ENCODE data around the gene NSG1.

Gene NSG1

DNA sequence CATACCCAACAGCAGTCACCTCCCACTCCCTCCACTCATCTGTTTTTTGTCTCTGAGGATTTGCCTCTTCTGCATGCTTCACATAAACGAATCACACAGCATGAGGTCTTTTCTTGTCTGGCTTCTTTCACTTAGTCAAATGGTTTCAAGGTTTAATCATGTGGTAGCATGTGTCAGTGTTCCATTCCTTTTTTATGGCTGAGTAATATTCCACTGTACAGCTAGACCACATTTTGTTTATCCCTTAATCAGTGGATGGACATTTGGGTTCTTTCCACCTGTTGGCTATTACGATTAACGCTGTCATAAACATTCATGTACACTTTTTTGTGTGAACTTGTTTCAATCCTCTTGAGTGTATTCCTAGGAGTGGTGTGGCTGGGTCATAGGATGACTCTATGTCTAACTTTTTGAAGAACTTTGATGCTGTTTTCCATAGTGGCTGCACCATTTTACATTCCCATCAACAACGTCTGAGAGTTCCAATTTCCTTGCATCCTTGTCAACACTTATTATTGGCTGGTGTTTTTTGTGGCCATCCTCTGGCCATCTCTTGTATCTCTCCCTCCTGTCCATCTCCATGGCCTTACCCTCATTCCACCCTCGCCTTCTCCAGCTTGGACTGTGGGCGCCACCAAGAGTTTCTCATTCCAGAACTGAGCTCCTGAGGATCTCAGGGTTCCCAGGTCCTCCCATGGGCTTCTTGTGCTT lies 12.4 kb upstream of the NSG1 start:
- DNase-seq = no peak

- DNase-seq = no peak
These were observed 10.8 kb upstream of the NSG1 start for GRCh38 chr4:4376074-4376473.

- no peak for DNase-seq
These were observed 9.7 kb upstream of the NSG1 start for GRCh38 chr4:4377191-4377590.

DNA sequence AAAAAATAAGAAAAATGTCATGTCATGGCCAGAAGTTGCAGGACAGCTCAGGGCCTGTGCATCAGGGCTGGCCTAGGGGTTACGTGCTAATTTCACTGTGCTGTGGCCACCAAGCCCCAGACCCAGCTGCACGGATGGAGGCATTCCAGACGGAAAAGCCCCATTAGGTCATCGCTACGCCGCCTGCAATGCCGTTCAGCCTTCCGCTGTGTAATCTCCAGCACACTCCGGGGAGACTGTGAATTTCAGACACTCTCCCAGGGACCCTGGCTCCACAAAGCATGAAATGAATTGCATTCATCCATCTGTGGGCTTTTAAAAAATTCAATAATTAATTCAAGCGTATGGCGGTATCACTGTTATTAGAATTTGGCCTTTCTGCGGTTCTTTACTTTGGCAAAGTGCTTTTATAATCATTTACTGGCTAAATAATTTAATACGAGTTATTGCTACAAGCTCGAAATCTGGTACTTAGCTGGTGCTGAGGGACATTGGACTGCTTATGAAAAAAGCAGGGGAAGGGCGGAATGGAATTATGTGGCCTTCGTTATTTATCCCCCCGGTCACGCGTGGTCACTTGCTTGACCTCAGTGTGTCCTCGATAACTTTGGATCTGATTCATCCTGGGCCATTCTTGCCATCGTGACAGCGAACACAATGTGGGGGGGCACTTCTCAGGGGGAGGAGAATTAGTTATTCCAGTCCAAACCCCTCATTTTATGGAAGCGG lies 9.0 kb upstream of the NSG1 start:
- no peak for DNase-seq

DNA sequence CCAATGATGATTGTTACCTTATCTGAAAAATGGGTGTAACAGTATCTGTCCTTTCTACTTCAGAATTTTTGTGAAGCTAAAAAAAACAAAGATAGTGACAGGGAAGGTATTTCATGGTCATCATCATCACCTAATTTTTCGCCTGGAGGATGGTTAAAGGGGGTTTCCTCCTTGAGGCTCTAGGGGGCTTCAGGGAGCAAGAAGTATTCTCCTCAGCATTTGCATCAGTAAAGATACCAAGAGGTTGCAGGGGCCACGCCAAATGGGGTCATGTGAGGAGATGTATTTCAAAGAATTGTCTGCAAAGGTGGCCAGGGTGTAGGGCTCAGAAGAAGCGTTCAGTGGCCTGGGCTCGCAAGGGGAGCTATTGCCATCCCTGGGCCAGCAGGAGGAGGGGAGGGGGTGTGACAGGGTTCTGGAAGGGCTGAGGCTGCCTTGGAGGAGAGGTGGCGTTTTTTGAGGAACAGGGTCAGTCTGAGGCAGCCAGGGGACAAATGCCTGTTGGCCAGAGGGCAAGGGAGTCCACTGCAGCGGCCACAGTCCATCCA lies 7.3 kb upstream of the NSG1 start:
- DNase-seq = no peak

GRCh38 chr4:4383085-4383484 lies 3.8 kb upstream of the NSG1 start:
- DNase-seq = no peak

DNA sequence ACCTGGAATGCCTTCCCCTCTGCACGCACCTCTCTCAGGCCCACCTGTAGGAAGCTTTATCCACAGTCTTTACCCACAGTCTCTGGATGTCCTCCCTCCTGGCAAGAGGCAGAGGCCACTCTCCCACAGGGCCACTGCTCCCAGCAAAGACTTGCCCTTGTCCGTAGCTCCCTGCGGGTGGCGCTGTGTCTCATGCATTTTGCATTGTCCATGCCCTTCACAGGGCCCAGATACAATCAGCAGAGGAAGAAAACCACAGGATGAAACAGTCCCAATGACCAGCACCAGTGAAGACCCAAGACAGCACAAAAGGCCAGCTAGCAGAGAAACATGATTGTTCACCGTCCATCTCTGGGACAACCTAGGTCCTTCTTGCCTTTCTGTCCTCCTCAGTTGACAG lies 2.1 kb upstream of the NSG1 start:
- DNase-seq = no peak

GRCh38 chr4:4385729-4386295 lies 1.1 kb upstream of the NSG1 start:
- DNase-seq = no peak

GRCh38 chr4:4386296-4386735 lies 586 bp upstream of the NSG1 start:
- no peak for DNase-seq

DNA sequence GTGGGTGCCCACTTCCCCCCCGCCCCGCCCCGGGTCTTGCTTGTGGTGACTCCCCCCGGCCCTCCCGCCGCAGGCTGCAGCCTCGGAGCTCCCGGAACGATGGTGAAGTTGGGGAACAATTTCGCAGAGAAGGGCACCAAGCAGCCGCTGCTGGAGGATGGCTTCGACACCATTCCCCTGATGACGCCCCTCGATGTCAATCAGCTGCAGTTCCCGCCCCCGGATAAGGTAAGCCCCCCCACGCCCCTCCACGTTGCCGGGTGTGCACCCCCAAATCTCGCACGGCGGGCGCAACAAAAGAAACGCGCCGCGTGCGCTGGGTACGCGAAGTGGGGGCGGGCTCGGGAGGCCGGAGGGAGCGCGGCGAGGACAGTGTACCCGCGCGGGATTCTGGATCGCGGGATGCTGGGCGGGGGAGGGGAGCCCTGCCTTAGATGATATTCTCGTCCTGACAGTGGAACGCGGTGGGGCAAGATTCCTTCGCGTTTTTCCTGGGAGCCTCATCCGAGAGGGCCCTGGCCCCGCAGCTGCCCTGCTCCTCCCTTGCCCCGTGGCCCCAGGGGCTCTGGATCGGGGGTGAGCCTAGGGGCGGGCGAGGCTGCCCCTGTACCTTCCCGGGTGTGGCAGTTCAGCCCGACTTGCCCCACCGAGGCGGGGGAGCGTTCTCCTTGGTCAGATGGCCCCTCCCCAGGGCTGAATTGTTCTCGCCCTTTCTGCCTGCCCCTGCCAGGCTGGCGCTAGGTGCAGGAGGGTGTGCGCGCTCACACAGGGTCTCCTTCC lies 819 bp downstream of the NSG1 start:
- no peak for DNase-seq

DNA sequence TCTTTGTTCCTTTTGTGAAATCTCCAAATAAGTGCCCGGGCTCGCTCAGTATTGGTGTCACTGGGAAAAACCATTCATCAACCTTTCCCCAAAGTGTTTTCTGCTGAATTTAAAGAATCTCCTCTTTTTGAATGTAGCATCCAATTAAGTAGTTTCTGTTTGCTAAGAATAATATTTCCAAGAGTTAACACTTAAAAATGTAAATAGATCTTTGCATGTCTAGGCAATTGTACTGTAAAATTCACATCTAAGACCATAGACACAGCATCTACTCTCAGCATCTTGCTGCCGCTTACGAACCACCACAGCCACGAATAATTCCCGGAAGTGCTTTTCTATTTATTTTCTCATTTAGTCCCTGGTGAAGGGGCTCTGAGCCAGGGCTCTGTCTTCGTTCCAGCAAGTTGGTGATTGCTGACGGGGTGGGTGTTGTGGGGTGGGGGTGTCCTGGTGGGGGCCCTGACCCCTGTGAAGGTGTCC lies 1.4 kb downstream of the NSG1 start:
- DNase-seq = no peak

DNA sequence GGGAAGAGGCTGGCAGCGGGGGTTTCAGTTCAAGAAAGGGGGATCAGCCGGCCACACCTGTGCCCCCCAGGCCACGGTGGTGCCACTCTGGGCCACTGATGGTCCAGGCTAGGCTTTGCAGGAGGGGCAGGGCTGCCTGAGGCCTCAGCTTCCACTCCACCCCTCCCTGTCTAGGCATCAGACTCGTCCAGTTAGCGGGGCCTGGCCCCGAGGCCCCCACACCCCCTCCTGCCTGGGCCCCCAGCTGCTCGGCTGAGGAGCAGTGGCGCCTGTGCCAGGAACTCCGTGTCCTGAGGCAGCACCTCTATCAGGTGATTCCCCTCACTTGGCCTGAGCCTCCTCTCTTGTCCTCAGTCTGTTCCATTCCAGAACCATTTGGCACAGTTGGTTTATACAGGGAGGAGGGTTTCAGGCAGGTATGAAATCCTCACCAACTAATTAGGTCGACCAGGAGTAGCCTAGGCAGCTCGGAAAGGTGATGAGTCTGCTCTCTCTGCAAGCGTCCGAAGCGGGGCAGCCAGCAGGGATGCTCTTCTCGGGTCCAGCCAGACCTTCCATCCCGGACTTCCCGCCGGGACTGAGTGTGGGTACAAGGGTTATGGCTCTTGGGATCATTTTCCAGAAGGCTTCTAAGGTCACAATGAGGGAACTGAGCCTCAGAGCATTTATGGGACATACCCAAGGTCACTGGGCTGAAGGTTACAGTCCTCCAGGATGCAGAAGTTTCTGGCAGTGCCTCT lies 2.1 kb downstream of the NSG1 start:
- DNase-seq = no peak

DNA sequence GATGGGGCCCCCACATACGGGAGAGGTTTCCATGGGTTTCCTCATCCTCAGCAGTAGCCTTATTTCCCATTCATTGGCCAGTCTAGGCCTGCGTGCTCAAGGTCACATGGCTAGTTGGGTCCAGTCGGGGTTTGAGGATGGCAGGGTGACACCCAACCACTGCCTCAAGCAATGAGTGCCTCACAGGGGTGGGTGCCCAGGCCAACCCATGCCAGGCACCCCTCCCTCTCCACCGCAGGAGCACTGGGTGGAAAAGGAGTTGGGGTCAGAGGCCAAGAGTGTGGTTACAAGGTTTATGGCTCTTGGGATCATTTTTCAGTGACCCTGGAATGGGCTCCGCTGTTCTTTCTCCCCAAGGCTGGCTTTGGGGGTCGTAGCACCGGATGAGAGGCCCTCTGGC lies 3.1 kb downstream of the NSG1 start:
- DNase-seq = no peak

DNA sequence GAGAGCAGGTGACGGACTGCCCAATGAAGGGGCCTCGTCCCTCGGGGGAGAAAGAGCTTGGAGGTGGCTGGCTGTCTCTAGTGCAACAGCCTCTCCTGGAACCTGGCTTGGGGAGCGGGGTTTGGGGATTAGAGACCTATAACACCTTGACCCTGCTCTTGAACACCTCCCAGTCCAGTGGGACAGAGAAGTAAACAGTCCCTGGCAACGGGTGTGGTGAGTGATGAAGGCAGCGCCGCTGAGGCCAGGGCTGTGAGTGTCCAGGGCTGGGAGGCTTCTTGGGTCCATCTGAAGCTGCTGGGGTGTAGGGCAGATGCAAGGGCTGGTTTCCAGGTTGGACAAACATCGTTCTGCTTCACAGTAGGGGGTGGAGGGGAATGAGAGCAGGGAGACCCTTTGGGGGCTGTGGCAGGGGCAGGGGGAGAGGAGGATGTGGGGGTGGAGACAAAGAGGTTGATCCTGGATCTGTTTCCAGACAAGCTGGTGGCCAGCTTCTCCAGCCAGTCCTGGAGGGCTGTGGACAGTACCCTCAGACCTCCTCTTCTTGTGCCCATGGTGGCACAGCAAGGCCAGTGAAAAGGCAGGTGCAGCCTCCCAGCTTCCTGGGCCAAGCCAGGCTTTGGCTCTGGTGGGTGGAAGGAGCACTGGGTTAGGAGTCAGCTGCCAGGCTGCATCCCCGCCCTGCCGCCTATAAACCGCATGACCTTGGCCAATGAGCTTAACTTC lies 3.8 kb downstream of the NSG1 start:
- DNase-seq = no peak

GRCh38 chr4:4391866-4392265 lies 5.0 kb downstream of the NSG1 start:
- DNase-seq = no peak

- no peak for DNase-seq
These were observed 5.7 kb downstream of the NSG1 start for GRCh38 chr4:4392501-4393183.

GRCh38 chr4:4394644-4395043 lies 7.7 kb downstream of the NSG1 start:
- no peak for DNase-seq

GRCh38 chr4:4395371-4395770 lies 8.5 kb downstream of the NSG1 start:
- no peak for DNase-seq

DNA sequence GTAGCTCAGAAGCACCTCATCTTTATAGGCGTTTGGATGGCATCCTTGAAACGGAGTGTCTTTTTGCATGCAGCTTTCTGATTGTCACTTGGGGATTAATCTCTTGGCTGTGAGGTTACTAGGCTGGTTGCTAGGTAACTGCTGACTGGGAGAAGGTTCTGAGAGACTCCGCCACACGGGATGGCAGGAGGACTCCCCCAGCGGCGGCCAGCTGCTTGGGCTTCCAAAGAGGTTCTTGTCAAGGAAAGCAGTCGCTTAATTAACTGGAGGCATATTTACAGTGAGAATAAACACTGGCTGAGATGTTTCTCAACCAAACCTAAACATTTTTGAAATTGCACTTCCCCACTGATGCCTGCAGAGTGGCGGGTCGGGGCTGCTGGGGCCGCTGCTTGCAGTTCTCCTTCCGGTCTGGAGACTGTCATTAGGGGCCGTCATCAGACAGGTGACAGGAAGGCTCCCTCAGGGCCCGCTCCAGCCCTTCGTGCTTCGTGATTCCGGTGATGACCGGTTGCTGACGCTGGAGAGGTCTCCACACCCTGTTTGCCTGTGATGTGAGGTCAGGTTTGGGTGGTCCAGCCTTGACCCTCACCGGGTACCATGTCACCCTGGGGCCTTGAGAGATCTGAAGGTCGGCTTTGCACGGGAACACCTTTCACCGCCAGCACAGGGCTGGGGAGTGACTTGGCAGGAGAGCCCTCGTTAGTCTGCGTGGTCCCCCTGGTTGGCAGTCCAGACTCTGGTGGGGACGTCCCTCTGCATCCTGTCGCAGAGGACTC lies 9.1 kb downstream of the NSG1 start:
- no peak for DNase-seq

Measured in SIG-M5 (cell line).